OCI-LY7 (cell line): Measurements from ENCODE around the gene ST6GALNAC6. TPM values are rescaled to one million over a fixed set of nuclear protein-coding genes. Genes with fewer than 3 reads are reported as not detected.
"Not testable (repeated sequence)": the region's sequence is repeated elsewhere in the genome, so short reads cannot be mapped to it uniquely, and the experiment has no call there.

Source experiments
- BruUV-seq: library from RNA; stranded (reverse); fragments of 400-500 nt; replicated peaks from 2 replicates; lab custom pipeline; 2021; lab: Mats Ljungman, UMichigan
- CTCF ChIA-PET: fragments of 300-600 bp; sonication (Branson Sonifier 250); formaldehyde crosslinking; loops from one replicate; lab custom pipeline; 2022; ENCODE audit warnings: antibody characterized with exemption; ENCODE audit not compliant: unreplicated experiment; lab: Charles Lee
- POLR2A ChIA-PET: fragments of 300-600 bp; sonication (Branson Sonifier 250); formaldehyde crosslinking; loops from one replicate; lab custom pipeline; 2022; ENCODE audit warnings: antibody characterized with exemption; lab: Charles Lee
- DNase-seq: peaks from one replicate; pipeline ENCODE4 v3.0.0-alpha.2; 2015; ENCODE audit warnings: low spot score
- H2AFZ ChIP-seq: fragments of 200-600 bp; sonication (generic), shearing (Covaris generic); 2 replicates; pipeline ENCODE4 v1.6.1; 2014; ENCODE audit warnings: mild to moderate bottlenecking, antibody characterized with exemption, low read length, moderate library complexity
- H3K27ac ChIP-seq: fragments of 200-600 bp; sonication (generic); 2 replicates; pipeline ENCODE4 v1.5.1; 2014; ENCODE audit warnings: mixed run types, low read depth, mild to moderate bottlenecking, moderate library complexity, low read length, inconsistent platforms; ENCODE audit not compliant: poor library complexity, severe bottlenecking
- H3K36me3 ChIP-seq: fragments of 200-600 bp; sonication (generic); 2 replicates; pipeline ENCODE4 v1.6.1; 2014; ENCODE audit warnings: mild to moderate bottlenecking, antibody characterized with exemption, low read length, moderate library complexity, mixed read lengths; ENCODE audit not compliant: insufficient read depth
- H3K4me1 ChIP-seq: fragments of 200-600 bp; sonication (generic); 2 replicates; pipeline ENCODE4 v1.5.1; 2014; ENCODE audit warnings: mild to moderate bottlenecking, low read length; ENCODE audit not compliant: insufficient read depth, poor library complexity, severe bottlenecking
- H3K4me2 ChIP-seq: fragments of 200-600 bp; sonication (generic); 2 replicates; pipeline ENCODE4 v1.6.1; 2014; ENCODE audit warnings: mild to moderate bottlenecking, low read length
- H3K4me3 ChIP-seq: fragments of 200-600 bp; sonication (generic); 2 replicates; pipeline ENCODE4 v1.5.1; 2014; ENCODE audit warnings: mild to moderate bottlenecking, low read depth, low read length; ENCODE audit not compliant: poor library complexity, severe bottlenecking
- H3K79me2 ChIP-seq: fragments of 200-600 bp; sonication (generic); 2 replicates; pipeline ENCODE4 v1.6.1; 2016; ENCODE audit warnings: low read depth, mild to moderate bottlenecking, low read length, moderate library complexity, mixed read lengths; ENCODE audit not compliant: insufficient read depth
- H3K9me2 ChIP-seq: fragments of 200-600 bp; sonication (generic); 2 replicates; pipeline ENCODE4 v1.6.1; 2016; ENCODE audit warnings: mild to moderate bottlenecking, low read length, mixed read lengths; ENCODE audit not compliant: insufficient read depth
- H3K9me3 ChIP-seq: fragments of 200-600 bp; sonication (generic); 2 replicates; pipeline ENCODE4 v1.6.1; 2014; ENCODE audit warnings: mild to moderate bottlenecking, mixed run types, low read length, mixed read lengths
- H4K20me1 ChIP-seq: fragments of 200-600 bp; sonication (generic); 2 replicates; pipeline ENCODE4 v1.6.1; 2014; ENCODE audit warnings: mild to moderate bottlenecking, antibody characterized with exemption, low read length, moderate library complexity, mixed read lengths; ENCODE audit not compliant: insufficient read depth
- CTCF ChIP-seq: fragments of 200-600 bp; sonication (generic); conservative IDR thresholded peaks from 2 replicates; pipeline ENCODE4 v1.5.1; 2014; ENCODE audit warnings: mild to moderate bottlenecking, antibody characterized with exemption, low read length, moderate library complexity, mixed read lengths
- EZH2phosphoT487 ChIP-seq: fragments of 200-600 bp; sonication (generic); IDR thresholded peaks from 2 replicates; pipeline ENCODE4 v1.6.1; 2018; ENCODE audit warnings: low read depth, borderline replicate concordance, mild to moderate bottlenecking, mixed run types, antibody characterized with exemption, low read length, moderate library complexity, mixed read lengths
- intact Hi-C: fragments of 100-400 bp; cut with micrococcal nuclease; formaldehyde crosslinking; loops from one replicate; pipeline ENCODE4 v1.10.0; 2022; ENCODE audit not compliant: unreplicated experiment
- total RNA-seq, 2 experiments: library from RNA; depleted of rRNA in 1 of 2; stranded (reverse); fragments of >200 nt in 1 of 2; shearing (Covaris generic) in 1 of 2; gene quantifications; 2 replicates each; pipeline ENCODE4 v1.2.3, GENCODE V29; 2014 to 2022

ST6GALNAC6 gene
- total RNA-seq, 2 experiments from 2014 or later = 43.7 to 51.3 TPM

- intact Hi-C loops = loop anchor here (1.0 to 10.0 kb wide), 6 partner anchors 48 to 365 kb away; partner anchors contain the start of genes CDK9 and TOR2A
- BruUV-seq, H3K4me2 ChIP-seq, DNase-seq, H4K20me1 ChIP-seq, H3K27ac ChIP-seq, H3K4me1 ChIP-seq, H3K36me3 ChIP-seq, H2AFZ ChIP-seq, H3K4me3 ChIP-seq, H3K9me2 ChIP-seq, H3K9me3 ChIP-seq, H3K79me2 ChIP-seq: not testable (repeated sequence)
- POLR2A ChIA-PET = interaction anchor here (0.7 kb wide), 1 partner anchor 17 kb away, joined by 4 read pairs; no protein-coding TSS in a partner anchor
- CTCF ChIA-PET = interaction anchor here (0.6 to 1.1 kb wide), 4 partner anchors 10 to 51 kb away, joined by 3 to 14 read pairs (median 3); partner anchors contain the start of gene ST6GALNAC4
- peak; percentile 38; the same call in 1 of the 2 replicates for TF ChIP-seq CTCF
Observed at GRCh38 chr9:127870153-127870491, 29.3 kb downstream of the ST6GALNAC6 start.

GRCh38 chr9:127869310-127870152, 29.9 kb downstream of the ST6GALNAC6 start:
- Histone ChIP-seq H2AFZ (no peak overlapping the region), H3K4me3 (no peak overlapping the region), H3K36me3 (no peaks in the 10 kb centered on the region), H3K4me1 (peaks cover 9% of the 10 kb centered on the region), H3K27ac (no peak overlapping the region), H3K9me3 (no peaks in the 10 kb centered on the region), H3K4me2 (no peak overlapping the region), H3K79me2 (no peaks in the 10 kb centered on the region), H4K20me1 (no peaks in the 10 kb centered on the region), H3K9me2 (no peaks in the 10 kb centered on the region)
- DNase-seq = peak; percentile 87
- BruUV-seq = no TSS peak
- CTCF ChIA-PET = interaction anchor here (0.6 to 1.1 kb wide), 3 partner anchors 9 to 50 kb away, joined by 3 to 14 read pairs (median 3); partner anchors contain the start of gene ST6GALNAC4
- POLR2A ChIA-PET = interaction anchor here (0.6 to 0.8 kb wide), 2 partner anchors 10 to 38 kb away, joined by 7 read pairs; no protein-coding TSS in a partner anchor
- intact Hi-C loops = loop anchor here (1.0 to 10.0 kb wide), 6 partner anchors 47 to 365 kb away; partner anchors contain the start of genes CDK9 and TOR2A
- TF ChIP-seq EZH2phosphoT487 = no peak
- TF ChIP-seq CTCF = peak; percentile 93
